GM12878 (cell line): ENCODE measurements around the gene ITK. TPM values are rescaled to one million over a fixed set of nuclear protein-coding genes. Genes with fewer than 3 reads are reported as not detected.
A peak's percentile ranks its signal among the peaks of the same experiment; 100 is the strongest.

Source experiments
- ATAC-seq: fragments of 200-7000 bp; cut with Tn5 transposase; 3 replicates; pipeline ENCODE4 v1.9.1; 2020; ENCODE audit warnings: mild to moderate bottlenecking, moderate library complexity
- Bru-seq: library from RNA; stranded (reverse); fragments of 400-500 nt; gene quantifications from one replicate; lab custom pipeline; 2021; lab: Mats Ljungman, UMichigan
- BruChase-seq, 2 experiments: library from RNA; stranded (reverse); fragments of 400-500 nt; gene quantifications; one replicate each; lab custom pipeline; 2021; lab: Mats Ljungman, UMichigan
- BruUV-seq: library from RNA; stranded (reverse); fragments of 400-500 nt; replicated peaks from 2 replicates; lab custom pipeline; 2021; lab: Mats Ljungman, UMichigan
- CTCF ChIA-PET: fragments of 300-600 bp; sonication (Branson Sonifier 250); formaldehyde crosslinking; extraction: SDS; loops from one replicate; lab custom pipeline; 2021; ENCODE audit warnings: inconsistent platforms; lab: Yijun Ruan, JAX
- POLR2A ChIA-PET: fragments of 350-600 bp; formaldehyde crosslinking; extraction: SDS; loops from one replicate; lab custom pipeline; 2021; ENCODE audit warnings: inconsistent platforms; lab: Charles Lee
- RAD21 ChIA-PET: fragments of 300-600 bp; sonication (Branson Sonifier 250); formaldehyde crosslinking; loops from one replicate; lab custom pipeline; 2023; ENCODE audit warnings: antibody characterized with exemption; ENCODE audit not compliant: unreplicated experiment; lab: Charles Lee
- SMC1A ChIA-PET: fragments of 300-600 bp; sonication (Branson Sonifier 250); formaldehyde crosslinking; loops from one replicate; lab custom pipeline; 2023; ENCODE audit not compliant: unreplicated experiment, uncharacterized antibody; lab: Charles Lee
- DNase-seq: peaks from one replicate; pipeline ENCODE4 v3.0.0-alpha.2; 2011; ENCODE audit warnings: low read depth, low spot score
- FAIRE-seq: peaks from 3 replicates; lab custom pipeline; 2011; peaks lifted over from hg19 to GRCh38; lab: Jason Lieb, UNC
- H2AFZ ChIP-seq: 2 replicates; pipeline ENCODE4 v1.6.0; 2011; ENCODE audit warnings: low read depth, low read length, control low read depth; ENCODE audit not compliant: control insufficient read depth
- H3K27ac ChIP-seq: 2 replicates; pipeline ENCODE4 v1.5.1; 2011; ENCODE audit warnings: control low read depth; ENCODE audit not compliant: control insufficient read depth, insufficient read depth
- H3K27me3 ChIP-seq, 2 experiments: replicated peaks in 1 of 2; 2 replicates each; pipeline versions ENCODE4 v1.6.0 to v1.6.1; 2011; ENCODE audit warnings: low read length in 1 of 2; ENCODE audit not compliant: control insufficient read depth in 2 of 2, insufficient read depth in 2 of 2
- H3K36me3 ChIP-seq, 2 experiments: 2 replicates each; pipeline ENCODE4 v1.5.1; 2011; ENCODE audit warnings: low read length in 1 of 2; ENCODE audit not compliant: control insufficient read depth in 2 of 2, insufficient read depth in 2 of 2
- H3K4me1 ChIP-seq: 2 replicates; pipeline ENCODE4 v1.6.1; 2011; ENCODE audit warnings: mild to moderate bottlenecking, low read length, moderate library complexity, mixed read lengths; ENCODE audit not compliant: control insufficient read depth, insufficient read depth
- H3K4me2 ChIP-seq: 2 replicates; pipeline ENCODE4 v1.6.0; 2011; ENCODE audit warnings: control low read depth; ENCODE audit not compliant: control insufficient read depth, insufficient read depth
- H3K4me3 ChIP-seq: fragments of 200-600 bp; sonication (generic); 2 replicates; pipeline ENCODE4 v1.5.1; 2016
- H3K79me2 ChIP-seq: 2 replicates; pipeline ENCODE4 v1.6.0; 2011; ENCODE audit warnings: low read length; ENCODE audit not compliant: control insufficient read depth, insufficient read depth
- H3K9ac ChIP-seq: 2 replicates; pipeline ENCODE4 v1.8.0; 2011; ENCODE audit warnings: low read length, control low read depth, mixed read lengths; ENCODE audit not compliant: control insufficient read depth, insufficient read depth
- H3K9me3 ChIP-seq: replicated peaks from 3 replicates; pipeline ENCODE4 v1.5.1; 2011; ENCODE audit warnings: mild to moderate bottlenecking, low read length; ENCODE audit not compliant: control insufficient read depth, insufficient read depth
- H4K20me1 ChIP-seq: 2 replicates; pipeline ENCODE4 v1.6.0; 2011; ENCODE audit not compliant: control insufficient read depth, insufficient read depth
- MEF2A ChIP-seq: IDR thresholded peaks from 2 replicates; pipeline ENCODE4 v1.6.1; 2011; ENCODE audit warnings: low read depth, mild to moderate bottlenecking, low read length, moderate library complexity; ENCODE audit not compliant: insufficient read depth
- WGBS: methylation state at CpG from one replicate; pipeline ENCODE4 v1.1.6; 2016; ENCODE audit warnings: low lambda C conversion rate; ENCODE audit not compliant: insufficient replicate concordance, insufficient coverage; ENCODE audit errors: missing lambda C conversion rate; 5-methylcytosine and 5-hydroxymethylcytosine counted together
- in situ Hi-C: fragments of 300-500 bp; cut with MboI; formaldehyde crosslinking; loops from 9 replicates; pipeline ENCODE4 v1.14.3; 2018; ENCODE audit warnings: mixed read lengths
- intact Hi-C: fragments of 100-400 bp; cut with micrococcal nuclease; formaldehyde crosslinking; loops from one replicate; pipeline ENCODE4 v1.14.2; 2022; ENCODE audit not compliant: unreplicated experiment
- long read RNA-seq, 2 experiments: library from polyadenylated mRNA; unstranded; transcript quantifications; one replicate each; pipeline ENCODE4 v2.0.0, GENCODE V29; 2019 to 2020
- polyA minus RNA-seq, 3 experiments: library from RNA; depleted of rRNA, polyadenylated mRNA; stranded (reverse); fragments of >200 nt; gene quantifications; 2 replicates each; pipeline ENCODE4 v1.2.3, GENCODE V29; 2011
- polyA plus RNA-seq, 11 experiments: library from polyadenylated mRNA; depleted of rRNA in 4 of 11; unstranded in 6 of 11; stranded (reverse) in 5 of 11; fragments of >200 nt; fragmentation: Nextera tagmentation in 4 of 11; fragmentation: Illumina TruSeq in 1 of 11; extraction: Ambion mirVana in 4 of 11; extraction: Trizol in 1 of 11; gene quantifications; 1 replicate in 1 of 11; 2 replicates in 10 of 11; pipeline versions ENCODE4 v1.2.1 to v1.2.3, GENCODE V29; 2011 to 2016; ENCODE audit warnings: inconsistent platforms in 2 of 11, missing spikeins in 2 of 11, low read depth in 1 of 11
- total RNA-seq, 4 experiments: library from RNA; depleted of rRNA in 3 of 4; stranded (reverse); fragments of >200 nt in 3 of 4; fragmentation: Illumina TruSeq in 1 of 4; extraction: Trizol in 1 of 4; gene quantifications; 2 replicates each; pipeline versions ENCODE4 v1.2.1 to v1.2.3, GENCODE V29; 2013 to 2021
- TF ChIP-seq, protein P1 (sequence below): fragments of 450-650 bp; IDR thresholded peaks from 2 replicates; pipeline ENCODE4 v1.6.1; 2017; ENCODE audit warnings: mild to moderate bottlenecking, moderate library complexity
- TF ChIP-seq, protein P2 (sequence below): fragments of 450-650 bp; formaldehyde crosslinking; IDR thresholded peaks from 2 replicates; pipeline ENCODE4 v1.4.0; 2022; ENCODE audit warnings: mild to moderate bottlenecking, moderate library complexity
- TF ChIP-seq, protein P3 (sequence below): fragments of 450-650 bp; IDR thresholded peaks from 2 replicates; pipeline ENCODE4 v1.6.1; 2016; ENCODE audit warnings: mild to moderate bottlenecking, moderate library complexity, borderline replicate concordance

The ITK gene
- total RNA-seq (2013; cell fraction: nucleolus; rRNA removed): 0.73 and 0.78 TPM in 2 replicates
- 1.1 and 2.4 TPM in 2 replicates for total RNA-seq (2014; rRNA removed)
- total RNA-seq (2014; rRNA removed; fragmentation: Illumina TruSeq; extraction: Trizol): 1.7 and 2.3 TPM in 2 replicates
- 0.80 and 1.4 TPM in 2 replicates for total RNA-seq (2021)
- 0.08 TPM for polyA plus RNA-seq (2011; ENCODE audit: low read depth)
- 0.05 and 0.17 TPM in 2 replicates for polyA plus RNA-seq (2011; rRNA removed)
- polyA plus RNA-seq (2011; cell fraction: cytosol; rRNA removed): 0.07 TPM in 2 replicates
- 0.12 and 0.13 TPM in 2 replicates for polyA plus RNA-seq (2011; cell fraction: nucleus; rRNA removed)
- 0.19 and 0.52 TPM in 2 replicates for polyA plus RNA-seq (2012)
- polyA plus RNA-seq (2014; fragmentation: Illumina TruSeq; extraction: Trizol): 1.4 and 1.5 TPM in 2 replicates
- under 1 TPM; 0.60 to 0.66 TPM for polyA plus RNA-seq (2014; fragmentation: Nextera tagmentation; extraction: Ambion mirVana)
- polyA plus RNA-seq (2014; rRNA removed): 0.57 and 0.91 TPM in 2 replicates
- under 1 TPM; 0.17 to 0.73 TPM for polyA plus RNA-seq (2016; fragmentation: Nextera tagmentation; extraction: Ambion mirVana)
- polyA minus RNA-seq (2011; rRNA and poly(A)+ RNA removed): 0.22 and 0.31 TPM in 2 replicates
- polyA minus RNA-seq (2011; cell fraction: cytosol; rRNA and poly(A)+ RNA removed): not detected in 2 replicates
- 0.12 and 0.48 TPM in 2 replicates for polyA minus RNA-seq (2011; cell fraction: nucleus; rRNA and poly(A)+ RNA removed)
- percentile 20 among the genes with signal in this experiment for Bru-seq, nascent RNA
- percentile 13 among the genes with signal in this experiment for BruChase-seq, experiment 1, labeled RNA remaining after a 6-hour chase
- percentile 11 among the genes with signal in this experiment for BruChase-seq, experiment 2, labeled RNA remaining after a 2-hour chase
- long read RNA-seq, experiment 1: 0 reads
- long read RNA-seq, experiment 2, partial matches to known transcripts: 0 of 1 reads
- long read RNA-seq, experiment 2, other reads (novel, unspliced or antisense): 1 of 1 reads

DNA sequence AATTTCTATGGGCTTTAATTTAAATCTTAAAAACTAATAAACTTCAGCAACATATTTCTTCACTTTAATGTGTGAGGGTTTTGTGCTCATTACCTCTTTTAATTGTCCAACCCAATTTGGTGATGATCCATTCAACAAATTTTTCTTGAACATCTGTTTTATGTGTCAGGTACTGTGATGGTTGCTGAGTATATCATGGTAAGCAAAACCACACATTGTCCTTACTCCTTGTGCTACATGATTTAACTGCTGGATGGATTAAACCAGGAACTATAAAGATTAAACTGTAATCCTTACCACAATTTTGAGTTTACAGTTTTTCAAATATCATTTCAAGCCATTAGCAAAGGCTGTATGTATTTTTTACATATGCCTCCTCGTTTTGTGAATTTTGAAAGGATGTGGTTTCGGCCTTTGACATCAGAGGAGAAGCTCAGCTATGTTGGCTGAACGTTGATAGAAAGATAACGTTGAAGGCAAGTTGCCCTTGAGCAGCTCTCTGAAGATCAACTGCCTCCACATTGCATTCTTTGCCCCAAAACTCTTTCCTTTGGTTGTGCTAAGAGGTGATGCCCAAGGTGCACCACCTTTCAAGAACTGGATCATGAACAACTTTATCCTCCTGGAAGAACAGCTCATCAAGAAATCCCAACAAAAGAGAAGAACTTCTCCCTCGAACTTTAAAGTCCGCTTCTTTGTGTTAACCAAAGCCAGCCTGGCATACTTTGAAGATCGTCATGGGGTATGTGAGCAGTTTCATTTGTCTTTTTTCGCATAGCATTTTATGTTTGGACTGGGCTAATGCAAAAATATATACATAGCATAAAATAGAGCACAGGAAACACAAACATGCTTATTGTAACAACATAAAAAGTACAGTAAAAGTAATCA, at the start of gene ITK:
TSS of gene ITK (plus strand) at position 467 of the 891 bp plus-strand sequence. CDS start at position 605, 138 bp downstream.
- POLR2A ChIA-PET: no interaction called here
- no peak for ATAC-seq
- SMC1A ChIA-PET: interaction anchor here (1.2 to 1.8 kb wide), 6 partner anchors 9 to 73 kb away, joined by 3 to 5 read pairs (median 3); no protein-coding TSS in a partner anchor
- WGBS: 57% methylated on average over 8 of the region's 8 CpGs
- H3K4me3 ChIP-seq: no peak within 1 kb of the TSS
- no peak for DNase-seq
- RAD21 ChIA-PET: no interaction called here
- no peaks in the 10 kb centered on the region for H3K9me3 ChIP-seq
- intact Hi-C loops (no loop called here), in situ Hi-C loops (no loop called here)
- no peak within 1 kb of the TSS for H2AFZ ChIP-seq
- CTCF ChIA-PET: interaction anchor here (1.3 kb wide), 1 partner anchor 31 kb away, joined by 5 read pairs; no protein-coding TSS in a partner anchor
- H3K79me2 ChIP-seq: no peaks in the 10 kb centered on the region
- no peak within 1 kb of the TSS for H3K27ac ChIP-seq
- no peaks in the 10 kb centered on the region for H3K36me3 ChIP-seq
- no peaks in the 10 kb centered on the region for H3K4me1 ChIP-seq
- H3K4me2 ChIP-seq: no peak within 1 kb of the TSS
- H4K20me1 ChIP-seq: no peaks in the 10 kb centered on the region
- no peak for FAIRE-seq
- no peaks in the 10 kb centered on the region for H3K27me3 ChIP-seq
- BruUV-seq: no TSS peak
- no peak within 1 kb of the TSS for H3K9ac ChIP-seq
- TF ChIP-seq, protein P1, sequence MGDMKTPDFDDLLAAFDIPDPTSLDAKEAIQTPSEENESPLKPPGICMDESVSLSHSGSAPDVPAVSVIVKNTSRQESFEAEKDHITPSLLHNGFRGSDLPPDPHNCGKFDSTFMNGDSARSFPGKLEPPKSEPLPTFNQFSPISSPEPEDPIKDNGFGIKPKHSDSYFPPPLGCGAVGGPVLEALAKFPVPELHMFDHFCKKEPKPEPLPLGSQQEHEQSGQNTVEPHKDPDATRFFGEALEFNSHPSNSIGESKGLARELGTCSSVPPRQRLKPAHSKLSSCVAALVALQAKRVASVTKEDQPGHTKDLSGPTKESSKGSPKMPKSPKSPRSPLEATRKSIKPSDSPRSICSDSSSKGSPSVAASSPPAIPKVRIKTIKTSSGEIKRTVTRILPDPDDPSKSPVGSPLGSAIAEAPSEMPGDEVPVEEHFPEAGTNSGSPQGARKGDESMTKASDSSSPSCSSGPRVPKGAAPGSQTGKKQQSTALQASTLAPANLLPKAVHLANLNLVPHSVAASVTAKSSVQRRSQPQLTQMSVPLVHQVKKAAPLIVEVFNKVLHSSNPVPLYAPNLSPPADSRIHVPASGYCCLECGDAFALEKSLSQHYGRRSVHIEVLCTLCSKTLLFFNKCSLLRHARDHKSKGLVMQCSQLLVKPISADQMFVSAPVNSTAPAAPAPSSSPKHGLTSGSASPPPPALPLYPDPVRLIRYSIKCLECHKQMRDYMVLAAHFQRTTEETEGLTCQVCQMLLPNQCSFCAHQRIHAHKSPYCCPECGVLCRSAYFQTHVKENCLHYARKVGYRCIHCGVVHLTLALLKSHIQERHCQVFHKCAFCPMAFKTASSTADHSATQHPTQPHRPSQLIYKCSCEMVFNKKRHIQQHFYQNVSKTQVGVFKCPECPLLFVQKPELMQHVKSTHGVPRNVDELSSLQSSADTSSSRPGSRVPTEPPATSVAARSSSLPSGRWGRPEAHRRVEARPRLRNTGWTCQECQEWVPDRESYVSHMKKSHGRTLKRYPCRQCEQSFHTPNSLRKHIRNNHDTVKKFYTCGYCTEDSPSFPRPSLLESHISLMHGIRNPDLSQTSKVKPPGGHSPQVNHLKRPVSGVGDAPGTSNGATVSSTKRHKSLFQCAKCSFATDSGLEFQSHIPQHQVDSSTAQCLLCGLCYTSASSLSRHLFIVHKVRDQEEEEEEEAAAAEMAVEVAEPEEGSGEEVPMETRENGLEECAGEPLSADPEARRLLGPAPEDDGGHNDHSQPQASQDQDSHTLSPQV: no peak
- TF ChIP-seq, protein P2, sequence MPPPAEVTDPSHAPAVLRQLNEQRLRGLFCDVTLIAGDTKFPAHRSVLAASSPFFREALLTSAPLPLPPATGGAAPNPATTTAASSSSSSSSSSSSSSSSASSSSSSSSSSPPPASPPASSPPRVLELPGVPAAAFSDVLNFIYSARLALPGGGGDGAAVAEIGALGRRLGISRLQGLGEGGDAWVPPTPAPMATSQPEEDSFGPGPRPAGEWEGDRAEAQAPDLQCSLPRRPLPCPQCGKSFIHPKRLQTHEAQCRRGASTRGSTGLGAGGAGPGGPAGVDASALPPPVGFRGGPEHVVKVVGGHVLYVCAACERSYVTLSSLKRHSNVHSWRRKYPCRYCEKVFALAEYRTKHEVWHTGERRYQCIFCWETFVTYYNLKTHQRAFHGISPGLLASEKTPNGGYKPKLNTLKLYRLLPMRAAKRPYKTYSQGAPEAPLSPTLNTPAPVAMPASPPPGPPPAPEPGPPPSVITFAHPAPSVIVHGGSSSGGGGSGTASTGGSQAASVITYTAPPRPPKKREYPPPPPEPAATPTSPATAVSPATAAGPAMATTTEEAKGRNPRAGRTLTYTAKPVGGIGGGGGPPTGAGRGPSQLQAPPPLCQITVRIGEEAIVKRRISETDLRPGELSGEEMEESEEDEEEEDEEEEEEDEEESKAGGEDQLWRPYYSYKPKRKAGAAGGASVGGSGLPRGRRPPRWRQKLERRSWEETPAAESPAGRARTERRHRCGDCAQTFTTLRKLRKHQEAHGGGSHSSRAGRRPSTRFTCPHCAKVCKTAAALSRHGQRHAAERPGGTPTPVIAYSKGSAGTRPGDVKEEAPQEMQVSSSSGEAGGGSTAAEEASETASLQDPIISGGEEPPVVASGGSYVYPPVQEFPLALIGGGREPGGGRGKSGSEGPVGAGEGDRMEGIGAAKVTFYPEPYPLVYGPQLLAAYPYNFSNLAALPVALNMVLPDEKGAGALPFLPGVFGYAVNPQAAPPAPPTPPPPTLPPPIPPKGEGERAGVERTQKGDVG (CRISPR knock-in tag): no peak
- TF ChIP-seq, protein P3, sequence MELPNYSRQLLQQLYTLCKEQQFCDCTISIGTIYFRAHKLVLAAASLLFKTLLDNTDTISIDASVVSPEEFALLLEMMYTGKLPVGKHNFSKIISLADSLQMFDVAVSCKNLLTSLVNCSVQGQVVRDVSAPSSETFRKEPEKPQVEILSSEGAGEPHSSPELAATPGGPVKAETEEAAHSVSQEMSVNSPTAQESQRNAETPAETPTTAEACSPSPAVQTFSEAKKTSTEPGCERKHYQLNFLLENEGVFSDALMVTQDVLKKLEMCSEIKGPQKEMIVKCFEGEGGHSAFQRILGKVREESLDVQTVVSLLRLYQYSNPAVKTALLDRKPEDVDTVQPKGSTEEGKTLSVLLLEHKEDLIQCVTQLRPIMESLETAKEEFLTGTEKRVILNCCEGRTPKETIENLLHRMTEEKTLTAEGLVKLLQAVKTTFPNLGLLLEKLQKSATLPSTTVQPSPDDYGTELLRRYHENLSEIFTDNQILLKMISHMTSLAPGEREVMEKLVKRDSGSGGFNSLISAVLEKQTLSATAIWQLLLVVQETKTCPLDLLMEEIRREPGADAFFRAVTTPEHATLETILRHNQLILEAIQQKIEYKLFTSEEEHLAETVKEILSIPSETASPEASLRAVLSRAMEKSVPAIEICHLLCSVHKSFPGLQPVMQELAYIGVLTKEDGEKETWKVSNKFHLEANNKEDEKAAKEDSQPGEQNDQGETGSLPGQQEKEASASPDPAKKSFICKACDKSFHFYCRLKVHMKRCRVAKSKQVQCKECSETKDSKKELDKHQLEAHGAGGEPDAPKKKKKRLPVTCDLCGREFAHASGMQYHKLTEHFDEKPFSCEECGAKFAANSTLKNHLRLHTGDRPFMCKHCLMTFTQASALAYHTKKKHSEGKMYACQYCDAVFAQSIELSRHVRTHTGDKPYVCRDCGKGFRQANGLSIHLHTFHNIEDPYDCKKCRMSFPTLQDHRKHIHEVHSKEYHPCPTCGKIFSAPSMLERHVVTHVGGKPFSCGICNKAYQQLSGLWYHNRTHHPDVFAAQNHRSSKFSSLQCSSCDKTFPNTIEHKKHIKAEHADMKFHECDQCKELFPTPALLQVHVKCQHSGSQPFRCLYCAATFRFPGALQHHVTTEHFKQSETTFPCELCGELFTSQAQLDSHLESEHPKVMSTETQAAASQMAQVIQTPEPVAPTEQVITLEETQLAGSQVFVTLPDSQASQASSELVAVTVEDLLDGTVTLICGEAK: no peak
- no peak for TF ChIP-seq MEF2A
